GM18505 (cell line): ENCODE measurements around the gene MRPS18A.

Source experiments
- ATAC-seq: cut with Tn5 transposase; IDR thresholded peaks from one replicate; pipeline ENCODE4 v1.9.1; 2021; ENCODE audit not compliant: unreplicated experiment
- POLR2A ChIP-seq: IDR thresholded peaks from 4 replicates; pipeline ENCODE4 v1.6.1; 2011; ENCODE audit warnings: borderline replicate concordance; ENCODE audit not compliant: insufficient read depth, insufficient read length; ENCODE audit errors: extremely low read depth

MRPS18A gene

GRCh38 chr6:43623880-43624785 is 63.5 kb downstream of the MRPS18A start:
- no peak for ATAC-seq
- peak; percentile 36 for TF ChIP-seq POLR2A

- no peak for ATAC-seq
- no peak for TF ChIP-seq POLR2A
Observed at GRCh38 chr6:43622541-43622940, 65.0 kb downstream of the MRPS18A start.

- no peak for ATAC-seq
- TF ChIP-seq POLR2A, result no peak
Observed at GRCh38 chr6:43621836-43622180, 65.8 kb downstream of the MRPS18A start.
